Karpas-422 (cell line): ENCODE results near the gene VPS13A. TPM values are rescaled to one million over a fixed set of nuclear protein-coding genes. Genes with fewer than 3 reads are reported as not detected.

Source experiments
- DNase-seq: peaks from one replicate; pipeline ENCODE4 v3.0.0-alpha.2; 2015
- H2AFZ ChIP-seq: fragments of 200-600 bp; sonication (generic); 2 replicates; pipeline ENCODE4 v1.6.1; 2014; ENCODE audit warnings: antibody characterized with exemption, low read length, mixed read lengths
- H3K27ac ChIP-seq: fragments of 200-600 bp; sonication (generic); 2 replicates; pipeline ENCODE4 v1.5.1; 2014; ENCODE audit warnings: mild to moderate bottlenecking, low read length, moderate library complexity
- H3K27me3 ChIP-seq: fragments of 200-600 bp; sonication (generic); 2 replicates; pipeline ENCODE4 v1.6.1; 2014; ENCODE audit warnings: low read length, mixed read lengths
- H3K36me3 ChIP-seq: fragments of 200-600 bp; sonication (generic); 2 replicates; pipeline ENCODE4 v1.6.1; 2014; ENCODE audit warnings: low read length, mixed read lengths; ENCODE audit not compliant: insufficient read depth
- H3K4me1 ChIP-seq: fragments of 200-600 bp; sonication (generic); 2 replicates; pipeline ENCODE4 v1.6.1; 2014; ENCODE audit warnings: mild to moderate bottlenecking, low read length, mixed read lengths
- H3K4me2 ChIP-seq: fragments of 200-600 bp; sonication (generic); 2 replicates; pipeline ENCODE4 v1.6.1; 2014; ENCODE audit warnings: low read length, low read depth, mild to moderate bottlenecking; ENCODE audit not compliant: poor library complexity, severe bottlenecking
- H3K4me3 ChIP-seq: fragments of 200-600 bp; sonication (generic); 2 replicates; pipeline ENCODE4 v1.5.1; 2014; ENCODE audit warnings: mild to moderate bottlenecking, antibody characterized with exemption, low read length, mixed read lengths
- H3K79me2 ChIP-seq: fragments of 200-600 bp; sonication (generic); 2 replicates; pipeline ENCODE4 v1.6.1; 2014; ENCODE audit warnings: mild to moderate bottlenecking, low read length, mixed read lengths
- H3K9ac ChIP-seq: fragments of 200-600 bp; sonication (generic); 2 replicates; pipeline ENCODE4 v1.6.0; 2014; ENCODE audit warnings: low read length
- H3K9me2 ChIP-seq: fragments of 200-600 bp; sonication (generic), shearing (Covaris generic); replicated peaks from 2 replicates; pipeline ENCODE4 v1.6.0; 2014; ENCODE audit warnings: mild to moderate bottlenecking, low read length, moderate library complexity; ENCODE audit not compliant: insufficient read depth
- H3K9me3 ChIP-seq: fragments of 300-700, 200-600 bp; sonication (generic); 2 replicates; pipeline ENCODE4 v1.6.1; 2014; ENCODE audit warnings: low read length, mixed read lengths
- H4K20me1 ChIP-seq: fragments of 200-600 bp; sonication (generic); 2 replicates; pipeline ENCODE4 v1.6.1; 2014; ENCODE audit warnings: mild to moderate bottlenecking, antibody characterized with exemption, low read length, low read depth; ENCODE audit not compliant: insufficient read depth
- total RNA-seq: library from RNA; depleted of rRNA; stranded (reverse); fragments of >200 nt; shearing (Covaris generic); gene quantifications from 2 replicates; pipeline ENCODE4 v1.2.3, GENCODE V29; 2014; ENCODE audit warnings: low replicate concordance; rRNA removed

VPS13A gene
- total RNA-seq, 1 experiment from 2014 or later: 141 TPM

DNA sequence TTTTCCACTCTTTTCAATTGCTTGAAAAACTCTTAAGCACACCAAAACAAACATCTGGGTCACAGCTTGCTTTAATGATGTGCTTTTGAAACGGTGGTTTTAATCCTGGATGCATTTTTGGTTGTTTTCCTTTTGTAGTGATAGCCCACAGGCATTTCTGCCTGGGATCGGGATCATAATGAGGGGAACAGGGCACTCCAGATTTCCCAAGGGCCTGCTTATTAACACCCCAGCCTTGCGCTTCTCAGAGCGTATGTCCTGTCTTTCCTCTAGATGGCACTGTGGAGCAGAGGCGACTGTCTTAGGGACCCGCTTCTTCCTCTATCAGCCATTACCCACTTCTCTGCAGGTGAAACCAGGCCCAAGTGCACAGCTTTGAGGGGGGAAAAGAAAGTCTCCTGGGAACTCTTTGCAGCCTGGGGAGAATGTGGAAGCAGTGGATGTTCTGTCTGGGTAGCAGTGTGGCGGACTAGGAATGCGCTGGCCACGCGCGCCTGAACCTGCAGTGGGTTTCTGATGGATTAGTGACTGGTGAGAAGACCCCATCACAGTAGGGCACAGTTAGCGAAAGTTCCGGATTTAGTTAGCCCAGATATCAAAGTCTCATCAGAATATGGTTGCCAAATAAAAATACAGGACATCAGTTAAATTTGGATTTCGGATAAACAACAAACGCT is 280.7 kb downstream of the VPS13A start:
- no peaks in the 10 kb centered on the region for H3K36me3 ChIP-seq
- no peaks in the 10 kb centered on the region for H4K20me1 ChIP-seq
- no peaks in the 10 kb centered on the region for H3K27me3 ChIP-seq
- no peaks in the 10 kb centered on the region for H3K79me2 ChIP-seq
- peaks cover 22% of the 10 kb centered on the region for H3K4me1 ChIP-seq
- no peaks in the 10 kb centered on the region for H3K9me3 ChIP-seq
- no peak overlapping the region for H3K27ac ChIP-seq
- H3K4me2 ChIP-seq: no peak overlapping the region
- H3K9ac ChIP-seq: no peak overlapping the region
- no peaks in the 10 kb centered on the region for H3K9me2 ChIP-seq
- DNase-seq: peak; percentile 90
- H2AFZ ChIP-seq: no peak overlapping the region
- no peak overlapping the region for H3K4me3 ChIP-seq

GRCh38 chr9:77460938-77461337 is 283.6 kb downstream of the VPS13A start:
- no peaks in the 10 kb centered on the region for H3K9me2 ChIP-seq
- no peak overlapping the region for H3K9ac ChIP-seq
- no peak overlapping the region for H2AFZ ChIP-seq
- H3K4me3 ChIP-seq: no peak overlapping the region
- peaks cover 4% of the 10 kb centered on the region for H3K4me1 ChIP-seq
- no peaks in the 10 kb centered on the region for H3K36me3 ChIP-seq
- no peak overlapping the region for H3K27ac ChIP-seq
- H4K20me1 ChIP-seq: no peaks in the 10 kb centered on the region
- no peaks in the 10 kb centered on the region for H3K79me2 ChIP-seq
- no peaks in the 10 kb centered on the region for H3K9me3 ChIP-seq
- H3K27me3 ChIP-seq: no peaks in the 10 kb centered on the region
- DNase-seq: no peak
- H3K4me2 ChIP-seq: no peak overlapping the region

- Histone ChIP-seq H3K4me1 (peaks cover 7% of the 10 kb centered on the region), H2AFZ (no peak overlapping the region), H3K79me2 (no peaks in the 10 kb centered on the region), H3K27me3 (no peaks in the 10 kb centered on the region), H3K4me2 (no peak overlapping the region), H3K9ac (no peak overlapping the region), H3K9me2 (no peaks in the 10 kb centered on the region), H3K36me3 (no peaks in the 10 kb centered on the region), H3K27ac (no peak overlapping the region), H4K20me1 (no peaks in the 10 kb centered on the region), H3K9me3 (no peaks in the 10 kb centered on the region), H3K4me3 (no peak overlapping the region)
- DNase-seq: no peak
Measured at GRCh38 chr9:77462066-77462465, 284.7 kb downstream of the VPS13A start.

- Histone ChIP-seq H3K4me1 (peaks cover 5% of the 10 kb centered on the region), H3K9me2 (no peaks in the 10 kb centered on the region), H3K9me3 (no peaks in the 10 kb centered on the region), H3K27ac (no peak overlapping the region), H3K9ac (no peak overlapping the region), H3K4me2 (no peak overlapping the region), H3K79me2 (no peaks in the 10 kb centered on the region), H2AFZ (no peak overlapping the region), H3K27me3 (no peaks in the 10 kb centered on the region), H3K36me3 (no peaks in the 10 kb centered on the region), H3K4me3 (no peak overlapping the region), H4K20me1 (no peaks in the 10 kb centered on the region)
- no peak for DNase-seq
Measured at GRCh38 chr9:77463151-77463550, 285.8 kb downstream of the VPS13A start.

GRCh38 chr9:77464661-77465060 is 287.3 kb downstream of the VPS13A start:
- no peaks in the 10 kb centered on the region for H4K20me1 ChIP-seq
- no peaks in the 10 kb centered on the region for H3K9me3 ChIP-seq
- H2AFZ ChIP-seq: no peak overlapping the region
- no peak for DNase-seq
- no peak overlapping the region for H3K9ac ChIP-seq
- H3K4me1 ChIP-seq: peaks cover 5% of the 10 kb centered on the region
- H3K4me3 ChIP-seq: no peak overlapping the region
- no peaks in the 10 kb centered on the region for H3K27me3 ChIP-seq
- H3K9me2 ChIP-seq: no peaks in the 10 kb centered on the region
- H3K27ac ChIP-seq: no peak overlapping the region
- no peaks in the 10 kb centered on the region for H3K36me3 ChIP-seq
- H3K4me2 ChIP-seq: no peak overlapping the region
- H3K79me2 ChIP-seq: no peaks in the 10 kb centered on the region

- no peak for DNase-seq
- H3K9me2 ChIP-seq: no peaks in the 10 kb centered on the region
- H3K9ac ChIP-seq: no peak overlapping the region
- no peaks in the 10 kb centered on the region for H3K79me2 ChIP-seq
- no peak overlapping the region for H3K27ac ChIP-seq
- no peak overlapping the region for H2AFZ ChIP-seq
- no peaks in the 10 kb centered on the region for H3K9me3 ChIP-seq
- no peaks in the 10 kb centered on the region for H3K36me3 ChIP-seq
- H4K20me1 ChIP-seq: no peaks in the 10 kb centered on the region
- no peak overlapping the region for H3K4me2 ChIP-seq
- no peak overlapping the region for H3K4me3 ChIP-seq
- no peaks in the 10 kb centered on the region for H3K27me3 ChIP-seq
- H3K4me1 ChIP-seq: peaks cover 5% of the 10 kb centered on the region
Measured at GRCh38 chr9:77469515-77470231, 292.3 kb downstream of the VPS13A start.

Other genes with a start within 250 kb of the VPS13A start
- not detected in 2 replicates for gene FOXB2, start 157.9 kb upstream of the VPS13A start, total RNA-seq